Measurements from ENCODE around the gene P2RX6.
A peak's percentile ranks its signal among the peaks of the same experiment; 100 is the strongest.

P2RX6 gene

DNA sequence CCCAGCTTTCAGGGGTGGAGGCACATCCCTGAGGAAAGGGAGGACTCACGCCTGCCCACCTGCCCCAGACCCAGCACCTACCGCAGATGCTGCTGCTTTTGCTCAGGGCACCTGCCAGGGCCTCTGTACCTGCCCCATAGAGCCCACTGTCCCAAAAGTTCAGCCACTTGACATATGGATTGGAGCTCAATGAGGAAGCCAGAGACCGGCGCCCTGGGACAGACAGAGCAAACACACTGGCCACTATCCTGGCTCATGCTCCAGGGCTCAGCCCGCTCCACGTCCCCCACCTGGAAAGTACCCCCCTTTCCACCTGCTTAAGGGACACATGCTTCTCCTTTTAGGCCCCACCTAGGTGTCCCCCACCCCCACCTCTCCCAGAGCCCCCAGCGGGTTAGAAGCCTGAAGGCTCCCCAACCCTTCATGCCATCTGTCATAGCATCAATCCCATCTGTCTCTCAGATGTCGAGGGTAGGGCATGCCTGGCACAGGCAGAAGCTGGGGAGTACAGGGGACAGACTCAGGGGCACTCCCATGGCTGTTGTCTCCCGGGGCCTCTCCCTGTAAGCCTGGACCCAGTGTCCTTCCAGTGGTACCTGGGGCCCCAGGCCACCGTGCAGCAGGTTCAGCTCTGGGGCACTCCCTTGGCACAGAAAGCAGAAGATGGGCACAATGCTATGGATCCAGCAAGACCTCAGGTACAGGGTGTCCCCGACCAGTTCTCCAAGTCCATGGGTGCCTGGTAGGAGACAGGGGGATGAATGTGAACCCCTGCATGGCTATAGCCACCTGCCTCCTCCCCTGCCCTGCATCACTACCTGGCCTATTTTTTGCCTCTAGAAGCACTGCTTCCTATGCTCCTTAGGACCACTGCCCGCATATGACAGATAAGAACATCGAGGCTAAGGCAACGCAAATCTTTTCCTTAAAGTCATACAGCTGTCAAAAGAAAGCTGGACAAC lies 2.2 kb upstream of the P2RX6 start:
- no peak for DNase-seq (ENCODE audit: low read depth in 2 of 2)

DNA sequence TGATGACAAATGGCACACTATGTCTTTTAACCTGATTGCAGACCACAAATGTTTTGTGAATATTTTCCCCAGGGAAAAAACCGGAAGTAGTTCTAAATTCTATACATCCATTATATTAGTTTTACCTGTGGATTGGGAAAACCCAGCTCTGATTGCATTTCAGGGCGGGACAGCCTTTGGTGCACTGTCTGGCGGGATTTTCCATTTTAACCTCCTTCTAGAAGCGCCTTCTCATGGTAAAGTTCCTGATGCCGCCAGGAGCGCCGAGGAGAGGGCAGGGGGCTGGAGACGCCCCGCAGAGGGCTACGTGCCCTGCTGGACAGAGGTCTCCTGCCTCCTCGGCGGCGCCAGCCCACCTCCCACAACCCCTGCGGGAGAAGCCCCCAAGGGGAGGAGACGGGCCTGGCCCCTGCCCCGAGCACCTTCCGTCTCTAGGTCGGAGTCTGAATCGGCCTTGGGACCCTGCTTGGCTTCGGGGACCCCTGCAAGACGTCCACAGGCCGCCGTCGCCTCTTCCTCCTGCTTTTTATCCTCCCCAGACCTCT lies 1.2 kb upstream of the P2RX6 start:
- no peak for DNase-seq (ENCODE audit: low read depth in 2 of 2)

DNA sequence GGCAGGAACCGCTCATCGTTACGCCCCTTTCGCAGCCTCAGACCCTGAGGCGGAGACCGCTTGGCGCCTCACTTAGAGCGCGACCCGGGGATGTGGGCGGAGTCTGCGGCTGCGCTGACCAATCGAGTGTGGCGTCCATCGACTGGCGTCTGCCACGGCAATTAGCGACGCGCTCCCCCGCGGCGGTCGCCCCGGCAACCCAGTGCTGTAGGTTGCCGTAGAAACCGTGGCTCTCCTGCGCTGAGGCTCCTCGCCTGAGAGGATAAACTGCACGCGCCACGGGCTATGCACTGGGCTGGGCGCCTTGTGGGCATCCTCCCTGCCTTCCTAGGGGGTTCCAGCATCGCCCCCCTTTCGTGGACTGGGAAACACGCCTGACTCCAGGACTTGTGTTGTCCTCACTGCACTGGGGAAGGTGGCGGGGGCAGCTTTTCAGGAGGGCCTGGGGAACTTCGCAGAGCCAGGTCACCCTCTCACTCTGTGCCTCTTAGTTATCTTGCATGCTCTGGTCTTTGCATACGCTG lies 701 bp upstream of the P2RX6 start:
- peak; percentile 73 to 87 for DNase-seq (ENCODE audit: low read depth in 2 of 2)

DNA sequence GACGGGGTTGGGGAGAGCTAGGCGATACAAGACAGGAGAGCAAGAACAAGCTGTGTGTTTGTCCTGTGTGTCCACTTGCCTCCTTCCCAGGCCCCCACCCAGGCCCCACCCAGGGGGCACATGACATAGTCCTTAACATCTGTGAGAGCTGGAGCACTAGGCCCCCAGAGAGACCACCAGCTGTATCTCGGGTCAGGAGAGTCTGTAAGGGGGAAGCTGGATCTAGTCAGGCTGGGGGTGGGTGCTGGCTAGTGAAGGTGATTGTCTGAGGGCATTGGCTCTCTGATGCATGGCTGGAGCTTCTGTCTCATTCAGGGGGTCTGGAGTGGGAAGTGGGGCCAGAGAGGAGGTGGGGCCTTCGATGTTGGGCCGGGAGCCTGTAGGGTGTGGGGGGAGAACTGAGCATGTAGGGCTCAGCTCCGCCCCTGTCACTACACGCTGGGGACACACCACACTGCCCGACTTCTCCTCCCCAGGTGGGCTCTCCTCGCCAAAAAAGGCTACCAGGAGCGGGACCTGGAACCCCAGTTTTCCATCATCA lies 571 bp downstream of the P2RX6 start:
- DNase-seq (ENCODE audit: low read depth in 2 of 2) = no peak

DNA sequence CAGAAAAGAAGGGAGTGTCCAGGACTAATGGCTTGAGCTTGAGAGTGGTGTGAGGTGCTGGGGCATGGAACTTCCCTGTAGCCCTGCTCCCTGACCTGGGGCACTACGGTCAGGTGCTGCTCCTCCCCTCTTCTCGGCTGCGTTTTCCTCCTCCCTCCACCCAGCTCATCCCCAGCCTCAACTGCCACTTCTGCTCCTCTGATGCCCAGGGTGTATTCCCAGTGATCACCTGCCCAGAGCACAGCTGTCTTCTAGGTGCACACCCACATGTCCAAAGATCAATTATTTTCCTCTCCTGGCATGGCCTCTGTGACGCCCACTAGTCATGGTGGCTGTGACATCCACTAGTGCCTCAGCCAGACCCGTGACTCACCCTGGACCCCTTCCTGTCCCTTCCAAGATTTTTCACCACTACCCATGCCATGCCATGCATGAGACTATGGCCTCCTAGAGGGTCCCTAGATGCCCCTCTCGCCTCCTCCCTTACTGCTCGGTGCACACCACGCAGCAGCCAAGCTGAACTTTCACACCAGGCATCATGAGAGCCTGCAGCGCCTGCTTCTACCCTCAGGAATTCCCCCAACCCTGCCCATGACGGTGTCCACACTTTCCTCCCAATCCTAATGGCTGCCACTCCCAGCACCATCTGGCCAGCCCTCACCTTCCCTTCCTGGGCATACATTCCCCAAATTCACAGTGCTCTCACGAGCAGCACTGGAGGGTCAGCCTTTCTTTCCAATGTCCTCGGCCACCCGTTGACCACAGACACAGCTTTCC lies 1.9 kb downstream of the P2RX6 start:
- no peak for DNase-seq (ENCODE audit: low read depth in 2 of 2)

DNA sequence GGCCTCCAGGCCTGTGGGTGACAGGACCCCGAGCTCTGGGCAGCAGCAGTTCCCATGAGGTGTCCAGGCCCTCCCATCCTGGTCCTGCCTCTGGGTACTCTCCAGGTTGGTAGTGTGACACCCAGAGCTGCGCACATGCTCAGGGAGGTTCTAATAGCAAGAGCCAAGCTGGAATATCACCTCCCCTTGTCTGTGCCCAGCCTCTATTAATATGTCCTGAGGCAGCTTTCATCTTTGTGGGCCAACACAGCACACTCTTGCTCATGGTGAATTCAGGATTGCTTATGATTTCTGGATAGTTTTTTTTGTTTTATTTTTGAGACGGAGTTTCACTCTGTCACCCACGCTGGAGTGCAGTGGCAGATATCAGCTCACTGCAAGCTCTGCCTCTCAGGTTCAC lies 3.3 kb downstream of the P2RX6 start:
- no peak for DNase-seq (ENCODE audit: low read depth in 2 of 2)

DNA sequence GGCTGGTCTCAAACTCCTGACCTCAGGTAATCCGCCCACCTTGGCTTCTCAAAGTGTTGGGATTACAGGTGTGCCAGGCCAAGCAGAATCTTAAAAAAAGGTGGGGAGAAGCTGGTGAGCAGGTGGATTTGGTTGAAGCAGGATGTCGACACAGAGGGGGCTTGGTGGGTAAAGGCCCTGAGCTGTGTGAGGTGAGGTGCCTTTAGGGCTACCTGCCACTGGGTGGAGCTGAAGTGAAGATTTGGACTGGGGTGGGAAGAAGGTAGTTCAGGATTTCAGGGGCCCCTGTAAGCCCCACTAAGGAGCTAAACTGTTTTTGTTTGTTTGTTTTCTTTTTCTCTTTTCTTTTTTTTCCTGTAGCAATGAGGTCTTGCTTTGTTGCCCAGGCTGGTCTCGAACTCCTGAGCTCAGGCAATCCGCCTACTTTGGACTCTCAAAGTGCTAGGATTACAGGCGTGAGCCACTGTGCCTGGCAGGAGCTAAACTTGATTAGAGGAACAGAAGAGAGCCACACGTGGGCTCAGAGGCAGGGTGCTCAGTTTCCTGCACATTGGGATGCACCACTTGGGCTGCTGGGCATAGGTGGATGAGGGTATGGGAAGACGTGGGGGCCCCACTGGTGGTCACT lies 6.0 kb downstream of the P2RX6 start:
- no peak for DNase-seq (ENCODE audit: low read depth in 2 of 2)

DNA sequence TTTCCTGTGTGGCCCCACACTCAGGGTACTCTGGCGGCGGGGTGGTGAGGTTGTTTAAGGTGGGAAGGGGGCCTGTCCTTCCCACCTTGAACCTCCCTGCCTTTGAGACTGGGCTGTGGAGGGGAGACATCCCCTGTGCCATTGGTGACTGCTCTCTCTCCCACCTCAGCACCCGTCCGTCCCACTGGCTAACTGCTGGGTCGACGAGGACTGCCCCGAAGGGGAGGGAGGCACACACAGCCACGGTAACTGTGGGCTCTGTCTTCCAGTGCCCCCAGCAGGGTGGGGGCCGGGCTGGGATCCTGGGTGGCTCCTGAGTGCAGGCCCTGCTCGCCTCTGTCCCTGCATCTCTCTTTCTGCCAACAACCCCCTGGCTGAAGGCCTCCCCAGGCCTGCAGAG lies 7.5 kb downstream of the P2RX6 start:
- no peak for DNase-seq (ENCODE audit: low read depth in 2 of 2)

DNA sequence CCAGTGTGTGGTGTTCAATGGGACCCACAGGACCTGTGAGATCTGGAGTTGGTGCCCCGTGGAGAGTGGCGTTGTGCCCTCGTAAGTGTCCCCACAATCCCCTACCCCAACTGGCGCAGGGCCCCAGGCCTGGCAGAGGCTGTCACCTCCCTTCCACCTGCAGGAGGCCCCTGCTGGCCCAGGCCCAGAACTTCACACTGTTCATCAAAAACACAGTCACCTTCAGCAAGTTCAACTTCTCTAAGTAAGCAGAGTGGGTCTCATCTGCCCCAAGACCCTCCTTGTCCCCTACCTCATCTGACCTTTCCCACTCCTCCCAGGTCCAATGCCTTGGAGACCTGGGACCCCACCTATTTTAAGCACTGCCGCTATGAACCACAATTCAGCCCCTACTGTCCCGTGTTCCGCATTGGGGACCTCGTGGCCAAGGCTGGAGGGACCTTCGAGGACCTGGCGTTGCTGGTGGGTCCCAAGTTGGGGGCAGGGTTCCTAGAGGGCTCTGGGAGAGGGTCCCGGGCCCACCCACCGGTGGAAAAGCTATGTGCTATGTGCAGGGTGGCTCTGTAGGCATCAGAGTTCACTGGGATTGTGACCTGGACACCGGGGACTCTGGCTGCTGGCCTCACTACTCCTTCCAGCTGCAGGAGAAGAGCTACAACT lies 8.1 kb downstream of the P2RX6 start:
- no peak for DNase-seq (ENCODE audit: low read depth in 2 of 2)

DNA sequence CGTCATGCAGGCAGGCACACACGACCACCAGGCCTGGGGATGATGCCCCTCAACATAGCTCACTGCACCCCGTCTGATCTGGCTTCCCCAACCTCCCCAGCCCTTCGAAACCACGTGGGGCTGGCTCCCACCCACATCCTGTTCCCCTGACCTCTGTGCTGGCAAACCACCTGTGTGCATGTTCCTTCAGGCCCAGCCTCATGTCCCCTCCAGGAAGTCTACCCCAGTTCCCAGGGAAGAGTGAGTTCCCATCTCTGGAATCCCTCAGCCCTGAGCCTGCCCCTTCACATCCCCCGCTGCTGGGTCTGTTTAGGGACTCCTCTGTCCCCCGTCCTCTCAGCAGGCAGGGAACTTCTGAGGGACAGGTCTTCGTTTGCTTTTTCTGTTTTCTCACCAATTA lies 10.3 kb downstream of the P2RX6 start:
- no peak for DNase-seq (ENCODE audit: low read depth in 2 of 2)

DNA sequence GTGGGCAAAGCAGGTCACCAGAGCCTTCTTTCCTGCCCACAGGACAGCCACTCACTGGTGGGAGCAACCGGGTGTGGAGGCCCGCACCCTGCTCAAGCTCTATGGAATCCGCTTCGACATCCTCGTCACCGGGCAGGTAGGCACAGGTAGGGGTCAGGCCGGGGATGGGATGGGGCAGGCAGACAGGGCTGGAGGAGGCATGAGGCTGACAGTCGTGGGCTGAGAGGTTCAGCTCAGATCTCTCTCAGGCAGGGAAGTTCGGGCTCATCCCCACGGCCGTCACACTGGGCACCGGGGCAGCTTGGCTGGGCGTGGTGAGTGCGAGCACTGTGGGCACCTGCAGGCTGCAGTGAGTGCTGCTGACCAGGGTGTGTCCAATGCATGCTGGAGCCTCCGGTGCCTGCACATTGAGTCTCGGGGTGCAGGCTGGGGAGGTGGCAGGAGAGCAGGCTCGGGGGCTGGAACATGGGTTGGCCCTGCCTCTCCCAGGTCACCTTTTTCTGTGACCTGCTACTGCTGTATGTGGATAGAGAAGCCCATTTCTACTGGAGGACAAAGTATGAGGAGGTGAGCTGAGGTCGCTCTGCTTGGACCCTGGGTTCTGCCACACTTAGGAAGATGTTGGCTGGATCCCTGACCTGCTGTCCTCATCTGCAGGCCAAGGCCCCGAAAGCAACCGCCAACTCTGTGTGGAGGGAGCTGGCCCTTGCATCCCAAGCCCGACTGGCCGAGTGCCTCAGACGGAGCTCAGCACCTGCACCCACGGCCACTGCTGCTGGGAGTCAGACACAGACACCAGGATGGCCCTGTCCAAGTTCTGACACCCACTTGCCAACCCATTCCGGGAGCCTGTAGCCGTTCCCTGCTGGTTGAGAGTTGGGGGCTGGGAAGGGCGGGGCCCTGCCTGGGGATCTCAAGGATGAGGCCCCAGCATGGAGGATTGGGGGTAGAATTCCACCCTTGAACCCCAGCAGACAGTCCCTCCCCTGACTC lies 11.1 kb downstream of the P2RX6 start:
- no peak for DNase-seq (ENCODE audit: low read depth in 2 of 2)

DNA sequence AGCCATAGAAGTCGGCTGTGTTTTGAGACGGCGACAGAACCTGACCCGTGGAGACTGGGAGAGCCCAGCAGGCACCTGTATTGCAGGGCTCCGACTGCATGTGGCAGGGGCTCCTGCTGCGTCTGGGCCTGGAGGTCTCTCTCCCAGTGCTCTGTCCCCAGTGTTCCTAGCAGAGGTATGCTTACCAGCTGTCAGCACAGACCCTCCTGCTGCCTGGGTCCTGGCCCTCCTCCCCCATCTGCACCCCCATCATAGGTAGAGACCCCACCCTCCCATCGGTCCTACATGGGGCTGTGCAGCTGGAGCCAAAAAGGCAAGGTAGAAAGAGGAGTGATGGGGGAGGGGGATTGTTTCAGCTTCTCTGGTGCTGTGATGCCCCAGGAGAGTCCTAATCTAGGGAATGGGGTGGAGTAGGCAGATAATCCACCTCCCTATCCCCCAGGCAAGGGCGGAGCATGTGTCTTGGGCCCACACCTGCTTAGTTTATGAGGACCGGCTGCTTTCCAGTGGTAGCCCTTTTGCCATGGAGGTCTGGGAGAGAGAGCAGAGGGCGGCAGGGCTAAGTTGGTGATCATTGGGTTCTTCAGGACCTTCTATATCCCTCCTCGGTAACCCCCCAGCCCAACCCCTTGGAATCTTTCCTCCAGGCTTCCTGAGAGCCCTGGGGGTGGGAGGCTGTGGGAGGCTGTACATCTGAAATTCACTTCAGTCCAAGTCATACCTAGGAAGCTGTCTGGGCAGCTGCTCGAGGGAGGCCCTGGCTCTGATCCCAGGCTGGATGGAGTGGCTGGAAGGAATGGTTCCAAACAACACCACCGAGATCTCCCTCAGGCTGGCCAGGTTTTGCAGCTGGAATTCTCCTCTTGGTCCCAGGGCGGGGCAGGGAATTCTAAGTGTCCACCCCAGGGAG lies 12.1 kb downstream of the P2RX6 start:
- DNase-seq (ENCODE audit: low read depth in 2 of 2) = no peak

DNA sequence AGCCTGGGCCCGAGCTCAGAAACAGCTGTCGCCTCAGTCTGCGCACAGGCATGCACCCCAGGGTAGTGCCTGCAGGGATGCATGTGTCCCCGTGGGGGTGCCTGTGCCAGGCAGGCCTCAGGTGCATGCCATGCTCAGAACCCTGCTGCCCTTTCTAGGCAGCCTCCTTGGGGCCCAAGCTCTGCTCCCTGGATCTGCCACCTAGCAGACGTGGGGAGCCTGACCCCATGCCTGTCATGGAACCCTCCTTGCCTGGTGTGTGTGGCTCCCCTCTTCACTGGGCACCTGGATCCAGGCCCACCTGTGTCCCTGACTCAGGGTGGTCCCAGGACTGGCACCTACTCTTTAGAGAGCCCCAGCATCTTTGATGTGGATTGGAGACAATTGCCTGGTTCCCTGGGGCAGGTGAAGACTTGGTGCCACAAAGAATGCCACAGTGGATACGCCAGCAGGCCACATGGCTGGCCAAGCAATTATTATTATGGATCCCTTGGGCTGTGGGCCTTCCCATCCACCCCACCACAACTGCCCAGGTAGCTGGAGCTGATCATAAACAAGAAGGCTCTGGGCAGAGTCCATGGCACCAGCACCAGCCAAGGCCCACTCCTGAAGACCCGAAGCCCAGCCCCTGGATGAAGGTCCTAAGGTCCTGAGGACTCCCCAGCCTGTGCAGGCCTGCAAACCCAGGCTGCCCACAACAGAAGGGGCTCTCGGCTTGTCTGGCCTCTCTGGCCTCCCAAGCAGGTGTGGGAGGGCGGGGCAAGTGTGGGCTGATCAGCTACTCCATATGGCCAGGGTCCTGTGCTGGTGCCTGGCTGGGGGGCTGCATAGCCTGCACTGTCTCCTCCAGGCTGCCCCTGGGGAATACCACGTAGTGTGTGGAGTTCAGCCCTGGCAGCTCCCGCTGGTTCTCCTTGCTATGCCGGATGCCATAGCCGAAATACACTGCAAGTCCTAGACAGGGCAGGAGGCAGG lies 13.6 kb downstream of the P2RX6 start:
- DNase-seq (ENCODE audit: low read depth in 2 of 2) = no peak

DNA sequence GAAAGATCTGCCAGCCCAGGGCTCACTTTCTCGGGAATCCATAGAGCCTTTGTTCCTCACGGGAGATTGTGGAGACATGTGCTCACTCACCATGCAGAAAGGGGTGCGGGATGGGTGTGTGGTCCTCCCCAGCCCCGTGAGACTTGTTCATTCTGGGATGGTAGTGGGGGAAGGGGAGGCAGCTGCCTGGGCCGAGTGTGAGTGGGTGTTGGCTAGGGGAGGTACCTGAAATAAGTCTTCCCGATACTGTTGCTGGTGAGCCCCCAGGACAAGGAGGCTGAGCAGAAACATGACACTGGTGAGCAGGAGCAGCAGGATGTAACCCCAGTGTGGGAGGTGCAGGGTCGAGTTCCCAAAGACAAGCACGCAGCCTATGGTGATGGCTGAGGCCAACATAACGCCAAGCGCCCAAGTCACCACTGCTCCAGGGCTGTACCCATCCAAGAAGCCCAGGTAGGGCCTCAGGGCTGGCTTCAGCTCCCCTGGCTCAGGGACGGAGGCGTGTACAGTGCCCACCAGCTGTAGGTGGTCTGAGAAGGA lies 14.6 kb downstream of the P2RX6 start:
- DNase-seq (ENCODE audit: low read depth in 2 of 2) = no peak

DNA sequence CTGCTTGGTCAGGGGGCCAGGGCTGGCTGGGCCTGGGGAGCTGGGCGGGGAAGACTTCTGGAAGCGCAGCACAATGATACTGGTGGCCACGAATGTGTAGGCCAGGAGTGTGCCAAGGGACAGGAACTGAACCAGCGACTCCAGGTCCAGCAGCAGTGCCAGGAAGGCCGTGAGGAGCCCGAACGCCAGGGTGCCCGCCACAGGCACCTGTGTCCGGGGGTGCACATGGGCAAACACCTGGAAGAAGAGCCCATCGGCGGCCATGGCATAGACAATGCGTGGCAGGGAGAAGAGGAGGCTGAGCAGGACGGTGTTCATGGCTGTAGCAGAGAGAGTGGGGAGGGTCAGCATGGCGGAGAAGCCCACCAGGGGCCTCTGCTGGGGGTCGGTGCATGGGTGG lies 15.1 kb downstream of the P2RX6 start:
- no peak for DNase-seq (ENCODE audit: low read depth in 2 of 2)

DNA sequence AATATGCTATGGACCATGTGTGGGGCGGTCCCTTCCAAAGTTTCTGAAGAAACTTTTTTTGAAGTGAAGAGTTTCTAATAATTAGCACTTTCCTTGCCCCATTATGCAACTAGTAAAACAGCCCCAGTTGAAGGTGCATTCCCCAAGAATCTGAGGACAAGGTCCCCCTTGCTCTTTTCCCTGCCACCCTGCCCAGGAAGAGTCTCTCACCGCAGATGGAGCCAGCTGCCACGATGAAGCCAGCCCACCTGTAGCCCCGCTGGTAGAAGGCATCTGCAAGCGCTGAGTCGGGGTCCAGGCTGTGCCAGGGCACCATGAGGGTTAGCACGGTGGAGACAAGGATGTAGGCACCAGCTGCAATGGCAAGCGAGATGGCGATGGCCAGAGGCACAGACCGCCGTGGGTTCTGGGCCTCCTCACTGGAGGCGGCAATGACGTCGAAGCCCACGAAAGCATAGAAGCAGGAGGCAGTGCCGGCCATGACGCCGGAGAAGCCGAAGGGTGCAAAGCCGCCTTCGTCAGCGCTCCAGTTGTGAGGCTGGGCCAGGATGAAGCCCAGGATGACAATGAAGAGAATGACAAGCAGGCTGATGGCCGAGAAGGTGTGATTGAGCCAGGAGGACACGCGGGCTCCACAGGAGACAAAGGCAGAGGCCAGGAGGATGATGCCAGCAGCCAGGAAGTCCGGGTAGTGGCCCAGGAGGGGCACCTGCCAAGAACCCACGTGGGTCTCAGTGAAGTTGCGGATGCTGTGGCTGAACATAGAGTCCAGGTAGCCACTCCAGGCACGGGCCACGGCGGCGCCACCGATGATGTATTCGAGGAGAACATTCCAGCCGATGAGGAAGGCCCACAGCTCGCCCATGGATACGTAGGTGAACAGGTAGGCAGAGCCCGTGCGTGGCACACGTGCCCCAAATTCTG lies 15.9 kb downstream of the P2RX6 start:
- DNase-seq (ENCODE audit: low read depth in 2 of 2) = no peak
